ENCODE data around the gene OGT.
"Not testable (repeated sequence)": the region's sequence is repeated elsewhere in the genome, so short reads cannot be mapped to it uniquely, and the experiment has no call there.

OGT gene

GRCh38 chrX:71541210-71542022 lies 8.5 kb downstream of the OGT start:
- DNase-seq = peak; percentile 84

GRCh38 chrX:71542411-71542810 lies 9.5 kb downstream of the OGT start:
- DNase-seq = peak; percentile 41

- DNase-seq = no peak
Observed at GRCh38 chrX:71542825-71543224, 9.9 kb downstream of the OGT start.

GRCh38 chrX:71543316-71543715 lies 10.4 kb downstream of the OGT start:
- DNase-seq = peak; percentile 23

- no peak for DNase-seq
Observed at GRCh38 chrX:71545364-71545763, 12.5 kb downstream of the OGT start.

GRCh38 chrX:71546879-71547278 lies 14.0 kb downstream of the OGT start:
- no peak for DNase-seq

GRCh38 chrX:71547339-71547738 lies 14.4 kb downstream of the OGT start:
- no peak for DNase-seq

- peak; percentile 11 for DNase-seq
Observed at GRCh38 chrX:71549986-71550385, 17.1 kb downstream of the OGT start.

- DNase-seq = no peak
Observed at GRCh38 chrX:71550578-71550977, 17.7 kb downstream of the OGT start.

- no peak for DNase-seq
Observed at GRCh38 chrX:71556036-71556435, 23.1 kb downstream of the OGT start.

GRCh38 chrX:71558920-71559319 lies 26.0 kb downstream of the OGT start:
- DNase-seq = no peak

- DNase-seq = not testable (repeated sequence)
Observed at GRCh38 chrX:71559773-71560172, 26.9 kb downstream of the OGT start.

GRCh38 chrX:71563921-71564320 lies 31.0 kb downstream of the OGT start:
- DNase-seq = no peak

GRCh38 chrX:71565474-71566041 lies 32.7 kb downstream of the OGT start:
- DNase-seq = no peak

- DNase-seq = not testable (repeated sequence)
Observed at GRCh38 chrX:71571390-71571789, 38.5 kb downstream of the OGT start.

GRCh38 chrX:71573590-71573989 lies 40.7 kb downstream of the OGT start:
- DNase-seq = no peak

GRCh38 chrX:71577682-71578081 lies 44.8 kb downstream of the OGT start:
- DNase-seq = no peak

- DNase-seq = no peak
Observed at GRCh38 chrX:71578253-71579135, 45.6 kb downstream of the OGT start, which contains the start of gene GCNA. TSS of gene GCNA (plus strand) at chrX:71578437. CDS start at chrX:71580822, 2,385 bp downstream.

- DNase-seq = no peak
Observed at GRCh38 chrX:71579136-71579989, 46.5 kb downstream of the OGT start.

GRCh38 chrX:71579990-71580380 lies 47.1 kb downstream of the OGT start:
- no peak for DNase-seq

GRCh38 chrX:71581210-71581609 lies 48.3 kb downstream of the OGT start:
- no peak for DNase-seq

- DNase-seq = no peak
Observed at GRCh38 chrX:71586929-71587328, 54.0 kb downstream of the OGT start.

GRCh38 chrX:71593210-71593609 lies 60.3 kb downstream of the OGT start:
- DNase-seq = not testable (repeated sequence)
